Raji (cell line): ENCODE measurements around the gene LHCGR.

ENCODE experiments used
- POLR2A ChIP-seq: IDR thresholded peaks from 2 replicates; pipeline ENCODE4 v1.6.1; 2011; ENCODE audit warnings: low read depth, low read length, control low read depth; ENCODE audit not compliant: insufficient read depth

The LHCGR gene

GRCh38 chr2:48693645-48694044 lies 61.9 kb downstream of the LHCGR start:
- no peak for TF ChIP-seq POLR2A

GRCh38 chr2:48693066-48693465 lies 62.5 kb downstream of the LHCGR start:
- TF ChIP-seq POLR2A, result no peak

GRCh38 chr2:48691935-48692691 lies 63.4 kb downstream of the LHCGR start:
- TF ChIP-seq POLR2A, result no peak

GRCh38 chr2:48685126-48685525 lies 70.4 kb downstream of the LHCGR start:
- TF ChIP-seq POLR2A, result no peak

- TF ChIP-seq POLR2A, result no peak
Observed at GRCh38 chr2:48677450-48677849, 78.1 kb downstream of the LHCGR start.

- TF ChIP-seq POLR2A, result no peak
Observed at GRCh38 chr2:48674933-48675332, 80.6 kb downstream of the LHCGR start.

- TF ChIP-seq POLR2A, result no peak
Observed at GRCh38 chr2:48673581-48673980, 81.9 kb downstream of the LHCGR start.

GRCh38 chr2:48668992-48669391 lies 86.5 kb downstream of the LHCGR start:
- TF ChIP-seq POLR2A, result no peak

- TF ChIP-seq POLR2A, result no peak
Observed at GRCh38 chr2:48651158-48651790, 104.2 kb downstream of the LHCGR start.

- no peak for TF ChIP-seq POLR2A
Observed at GRCh38 chr2:48638261-48638660, 117.3 kb downstream of the LHCGR start.
